ENCODE data around the gene NUP133. TPM values are rescaled to one million over a fixed set of nuclear protein-coding genes. Genes with fewer than 3 reads are reported as not detected.

The NUP133 gene
- total and polyA plus RNA-seq, 2 experiments from 2014 or later = 29.5 to 65.4 TPM

GRCh38 chr1:229480495-229480894 is 27.6 kb downstream of the NUP133 start:
- ATAC-seq (no peak), DNase-seq (ENCODE audit: low spot score) (no peak)
- no peaks in the 10 kb centered on the region for H3K27me3 Mint-ChIP-seq (ENCODE audit: insufficient read depth, low read depth, poor library complexity)
- Histone ChIP-seq H3K79me2 (replicated peaks; ENCODE audit: insufficient read depth) (no peaks in the 10 kb centered on the region), H3K27ac (ENCODE audit: low read depth) (no peak overlapping the region), H3F3A (replicated peaks; ENCODE audit: low read depth) (no peaks in the 10 kb centered on the region), H3K4me2 (no peak overlapping the region), H3K36me3 (ENCODE audit: insufficient read depth) (peaks cover 39% of the 10 kb centered on the region), H3K27me3 (ENCODE audit: insufficient read depth) (no peaks in the 10 kb centered on the region), H2AFZ (no peak overlapping the region), H3K9me2 (ENCODE audit: insufficient read depth) (no peaks in the 10 kb centered on the region), H4K20me1 (replicated peaks; ENCODE audit: insufficient read depth) (no peaks in the 10 kb centered on the region; the same call in 1 of the 2 replicates), H3K4me3 (no peak overlapping the region), H3K4me1 (ENCODE audit: insufficient read depth) (no peaks in the 10 kb centered on the region)
- no peaks in the 10 kb centered on the region for H3K4me1 Mint-ChIP-seq
- no peak overlapping the region for H3K4me3 Mint-ChIP-seq
- H3K27ac Mint-ChIP-seq = no peak overlapping the region
- no peaks in the 10 kb centered on the region for H3K9me3 Mint-ChIP-seq
- peaks cover 55% of the 10 kb centered on the region for H3K36me3 Mint-ChIP-seq (ENCODE audit: low read depth)
- TF ChIP-seq, protein P1, sequence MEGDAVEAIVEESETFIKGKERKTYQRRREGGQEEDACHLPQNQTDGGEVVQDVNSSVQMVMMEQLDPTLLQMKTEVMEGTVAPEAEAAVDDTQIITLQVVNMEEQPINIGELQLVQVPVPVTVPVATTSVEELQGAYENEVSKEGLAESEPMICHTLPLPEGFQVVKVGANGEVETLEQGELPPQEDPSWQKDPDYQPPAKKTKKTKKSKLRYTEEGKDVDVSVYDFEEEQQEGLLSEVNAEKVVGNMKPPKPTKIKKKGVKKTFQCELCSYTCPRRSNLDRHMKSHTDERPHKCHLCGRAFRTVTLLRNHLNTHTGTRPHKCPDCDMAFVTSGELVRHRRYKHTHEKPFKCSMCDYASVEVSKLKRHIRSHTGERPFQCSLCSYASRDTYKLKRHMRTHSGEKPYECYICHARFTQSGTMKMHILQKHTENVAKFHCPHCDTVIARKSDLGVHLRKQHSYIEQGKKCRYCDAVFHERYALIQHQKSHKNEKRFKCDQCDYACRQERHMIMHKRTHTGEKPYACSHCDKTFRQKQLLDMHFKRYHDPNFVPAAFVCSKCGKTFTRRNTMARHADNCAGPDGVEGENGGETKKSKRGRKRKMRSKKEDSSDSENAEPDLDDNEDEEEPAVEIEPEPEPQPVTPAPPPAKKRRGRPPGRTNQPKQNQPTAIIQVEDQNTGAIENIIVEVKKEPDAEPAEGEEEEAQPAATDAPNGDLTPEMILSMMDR (conservative IDR thresholded peaks at IDR 0.05; ENCODE audit: low read depth in 2 of 2) = no peak
- no peak for TF ChIP-seq EZH2 (IDR thresholded peaks at IDR 0.05; ENCODE audit: low read depth, unreplicated experiment)
- no peak for TF ChIP-seq JUNB (IDR thresholded peaks at IDR 0.05; ENCODE audit: unreplicated experiment)
- TF ChIP-seq ZNF114 (CRISPR knock-in tag; IDR thresholded peaks at IDR 0.05) = no peak
- TF ChIP-seq CREB1 (CRISPR knock-in tag; IDR thresholded peaks at IDR 0.05; ENCODE audit: low read depth) = no peak
- no peak for TF ChIP-seq STAT1 (IDR thresholded peaks at IDR 0.05; ENCODE audit: unreplicated experiment)
- TF ChIP-seq NANOG (IDR thresholded peaks at IDR 0.05; ENCODE audit: borderline replicate concordance) = no peak
- TF ChIP-seq, protein P2, sequence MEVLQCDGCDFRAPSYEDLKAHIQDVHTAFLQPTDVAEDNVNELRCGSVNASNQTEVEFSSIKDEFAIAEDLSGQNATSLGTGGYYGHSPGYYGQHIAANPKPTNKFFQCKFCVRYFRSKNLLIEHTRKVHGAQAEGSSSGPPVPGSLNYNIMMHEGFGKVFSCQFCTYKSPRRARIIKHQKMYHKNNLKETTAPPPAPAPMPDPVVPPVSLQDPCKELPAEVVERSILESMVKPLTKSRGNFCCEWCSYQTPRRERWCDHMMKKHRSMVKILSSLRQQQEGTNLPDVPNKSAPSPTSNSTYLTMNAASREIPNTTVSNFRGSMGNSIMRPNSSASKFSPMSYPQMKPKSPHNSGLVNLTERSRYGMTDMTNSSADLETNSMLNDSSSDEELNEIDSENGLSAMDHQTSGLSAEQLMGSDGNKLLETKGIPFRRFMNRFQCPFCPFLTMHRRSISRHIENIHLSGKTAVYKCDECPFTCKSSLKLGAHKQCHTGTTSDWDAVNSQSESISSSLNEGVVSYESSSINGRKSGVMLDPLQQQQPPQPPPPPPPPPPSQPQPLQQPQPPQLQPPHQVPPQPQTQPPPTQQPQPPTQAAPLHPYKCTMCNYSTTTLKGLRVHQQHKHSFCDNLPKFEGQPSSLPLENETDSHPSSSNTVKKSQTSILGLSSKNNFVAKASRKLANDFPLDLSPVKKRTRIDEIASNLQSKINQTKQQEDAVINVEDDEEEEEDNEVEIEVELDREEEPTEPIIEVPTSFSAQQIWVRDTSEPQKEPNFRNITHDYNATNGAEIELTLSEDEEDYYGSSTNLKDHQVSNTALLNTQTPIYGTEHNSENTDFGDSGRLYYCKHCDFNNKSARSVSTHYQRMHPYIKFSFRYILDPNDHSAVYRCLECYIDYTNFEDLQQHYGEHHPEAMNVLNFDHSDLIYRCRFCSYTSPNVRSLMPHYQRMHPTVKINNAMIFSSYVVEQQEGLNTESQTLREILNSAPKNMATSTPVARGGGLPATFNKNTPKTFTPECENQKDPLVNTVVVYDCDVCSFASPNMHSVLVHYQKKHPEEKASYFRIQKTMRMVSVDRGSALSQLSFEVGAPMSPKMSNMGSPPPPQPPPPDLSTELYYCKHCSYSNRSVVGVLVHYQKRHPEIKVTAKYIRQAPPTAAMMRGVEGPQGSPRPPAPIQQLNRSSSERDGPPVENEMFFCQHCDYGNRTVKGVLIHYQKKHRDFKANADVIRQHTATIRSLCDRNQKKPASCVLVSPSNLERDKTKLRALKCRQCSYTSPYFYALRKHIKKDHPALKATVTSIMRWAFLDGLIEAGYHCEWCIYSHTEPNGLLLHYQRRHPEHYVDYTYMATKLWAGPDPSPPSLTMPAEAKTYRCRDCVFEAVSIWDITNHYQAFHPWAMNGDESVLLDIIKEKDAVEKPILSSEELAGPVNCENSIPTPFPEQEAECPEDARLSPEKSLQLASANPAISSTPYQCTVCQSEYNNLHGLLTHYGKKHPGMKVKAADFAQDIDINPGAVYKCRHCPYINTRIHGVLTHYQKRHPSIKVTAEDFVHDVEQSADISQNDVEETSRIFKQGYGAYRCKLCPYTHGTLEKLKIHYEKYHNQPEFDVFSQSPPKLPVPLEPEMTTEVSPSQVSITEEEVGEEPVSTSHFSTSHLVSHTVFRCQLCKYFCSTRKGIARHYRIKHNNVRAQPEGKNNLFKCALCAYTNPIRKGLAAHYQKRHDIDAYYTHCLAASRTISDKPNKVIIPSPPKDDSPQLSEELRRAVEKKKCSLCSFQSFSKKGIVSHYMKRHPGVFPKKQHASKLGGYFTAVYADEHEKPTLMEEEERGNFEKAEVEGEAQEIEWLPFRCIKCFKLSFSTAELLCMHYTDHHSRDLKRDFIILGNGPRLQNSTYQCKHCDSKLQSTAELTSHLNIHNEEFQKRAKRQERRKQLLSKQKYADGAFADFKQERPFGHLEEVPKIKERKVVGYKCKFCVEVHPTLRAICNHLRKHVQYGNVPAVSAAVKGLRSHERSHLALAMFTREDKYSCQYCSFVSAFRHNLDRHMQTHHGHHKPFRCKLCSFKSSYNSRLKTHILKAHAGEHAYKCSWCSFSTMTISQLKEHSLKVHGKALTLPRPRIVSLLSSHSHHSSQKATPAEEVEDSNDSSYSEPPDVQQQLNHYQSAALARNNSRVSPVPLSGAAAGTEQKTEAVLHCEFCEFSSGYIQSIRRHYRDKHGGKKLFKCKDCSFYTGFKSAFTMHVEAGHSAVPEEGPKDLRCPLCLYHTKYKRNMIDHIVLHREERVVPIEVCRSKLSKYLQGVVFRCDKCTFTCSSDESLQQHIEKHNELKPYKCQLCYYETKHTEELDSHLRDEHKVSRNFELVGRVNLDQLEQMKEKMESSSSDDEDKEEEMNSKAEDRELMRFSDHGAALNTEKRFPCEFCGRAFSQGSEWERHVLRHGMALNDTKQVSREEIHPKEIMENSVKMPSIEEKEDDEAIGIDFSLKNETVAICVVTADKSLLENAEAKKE (CRISPR knock-in tag; IDR thresholded peaks at IDR 0.05) = no peak
- TF ChIP-seq POLR2AphosphoS5 (IDR thresholded peaks at IDR 0.05; ENCODE audit: low read depth) = no peak
- no peak for TF ChIP-seq ZNF331 (CRISPR knock-in tag; IDR thresholded peaks at IDR 0.05; ENCODE audit: low read depth)
- no peak for TF ChIP-seq EZH2phosphoT487 (IDR thresholded peaks at IDR 0.05; ENCODE audit: unreplicated experiment)
- TF ChIP-seq, protein P3, sequence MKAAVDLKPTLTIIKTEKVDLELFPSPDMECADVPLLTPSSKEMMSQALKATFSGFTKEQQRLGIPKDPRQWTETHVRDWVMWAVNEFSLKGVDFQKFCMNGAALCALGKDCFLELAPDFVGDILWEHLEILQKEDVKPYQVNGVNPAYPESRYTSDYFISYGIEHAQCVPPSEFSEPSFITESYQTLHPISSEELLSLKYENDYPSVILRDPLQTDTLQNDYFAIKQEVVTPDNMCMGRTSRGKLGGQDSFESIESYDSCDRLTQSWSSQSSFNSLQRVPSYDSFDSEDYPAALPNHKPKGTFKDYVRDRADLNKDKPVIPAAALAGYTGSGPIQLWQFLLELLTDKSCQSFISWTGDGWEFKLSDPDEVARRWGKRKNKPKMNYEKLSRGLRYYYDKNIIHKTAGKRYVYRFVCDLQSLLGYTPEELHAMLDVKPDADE (IDR thresholded peaks at IDR 0.05) = no peak
- TF ChIP-seq, protein P4, sequence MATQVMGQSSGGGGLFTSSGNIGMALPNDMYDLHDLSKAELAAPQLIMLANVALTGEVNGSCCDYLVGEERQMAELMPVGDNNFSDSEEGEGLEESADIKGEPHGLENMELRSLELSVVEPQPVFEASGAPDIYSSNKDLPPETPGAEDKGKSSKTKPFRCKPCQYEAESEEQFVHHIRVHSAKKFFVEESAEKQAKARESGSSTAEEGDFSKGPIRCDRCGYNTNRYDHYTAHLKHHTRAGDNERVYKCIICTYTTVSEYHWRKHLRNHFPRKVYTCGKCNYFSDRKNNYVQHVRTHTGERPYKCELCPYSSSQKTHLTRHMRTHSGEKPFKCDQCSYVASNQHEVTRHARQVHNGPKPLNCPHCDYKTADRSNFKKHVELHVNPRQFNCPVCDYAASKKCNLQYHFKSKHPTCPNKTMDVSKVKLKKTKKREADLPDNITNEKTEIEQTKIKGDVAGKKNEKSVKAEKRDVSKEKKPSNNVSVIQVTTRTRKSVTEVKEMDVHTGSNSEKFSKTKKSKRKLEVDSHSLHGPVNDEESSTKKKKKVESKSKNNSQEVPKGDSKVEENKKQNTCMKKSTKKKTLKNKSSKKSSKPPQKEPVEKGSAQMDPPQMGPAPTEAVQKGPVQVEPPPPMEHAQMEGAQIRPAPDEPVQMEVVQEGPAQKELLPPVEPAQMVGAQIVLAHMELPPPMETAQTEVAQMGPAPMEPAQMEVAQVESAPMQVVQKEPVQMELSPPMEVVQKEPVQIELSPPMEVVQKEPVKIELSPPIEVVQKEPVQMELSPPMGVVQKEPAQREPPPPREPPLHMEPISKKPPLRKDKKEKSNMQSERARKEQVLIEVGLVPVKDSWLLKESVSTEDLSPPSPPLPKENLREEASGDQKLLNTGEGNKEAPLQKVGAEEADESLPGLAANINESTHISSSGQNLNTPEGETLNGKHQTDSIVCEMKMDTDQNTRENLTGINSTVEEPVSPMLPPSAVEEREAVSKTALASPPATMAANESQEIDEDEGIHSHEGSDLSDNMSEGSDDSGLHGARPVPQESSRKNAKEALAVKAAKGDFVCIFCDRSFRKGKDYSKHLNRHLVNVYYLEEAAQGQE (IDR thresholded peaks at IDR 0.05; ENCODE audit: unreplicated experiment) = no peak
